ENCODE measurements around the gene SYNPO2.

The SYNPO2 gene

GRCh38 chr4:118935819-118936218 lies 47.2 kb downstream of the SYNPO2 start:
- DNase-seq = no peak

DNA sequence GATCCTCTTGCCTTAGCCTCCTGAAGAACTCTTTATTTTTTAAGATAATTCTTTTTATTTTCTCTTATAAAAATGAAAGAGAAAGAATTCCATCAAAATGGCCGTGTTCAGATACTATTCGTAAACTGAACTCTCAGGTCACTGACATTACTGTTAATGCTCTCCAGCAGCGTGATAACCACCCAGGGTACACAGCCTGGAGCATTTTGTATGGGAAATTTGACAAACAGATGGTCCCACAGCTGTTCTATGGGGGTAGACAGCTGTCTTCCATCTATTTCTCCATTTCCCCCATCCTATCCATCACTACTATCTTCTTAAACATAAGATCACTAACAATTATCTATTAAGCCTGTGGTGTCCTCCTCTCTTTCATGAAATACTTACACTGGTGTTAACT lies 47.8 kb downstream of the SYNPO2 start:
- no peak for DNase-seq

- DNase-seq = no peak
Measured at GRCh38 chr4:118939169-118939783, 50.6 kb downstream of the SYNPO2 start.

GRCh38 chr4:118941149-118941548 lies 52.5 kb downstream of the SYNPO2 start:
- DNase-seq = no peak

GRCh38 chr4:118941799-118942198 lies 53.1 kb downstream of the SYNPO2 start:
- DNase-seq = no peak

- no peak for DNase-seq
Measured at GRCh38 chr4:118942465-118942864, 53.8 kb downstream of the SYNPO2 start.

DNA sequence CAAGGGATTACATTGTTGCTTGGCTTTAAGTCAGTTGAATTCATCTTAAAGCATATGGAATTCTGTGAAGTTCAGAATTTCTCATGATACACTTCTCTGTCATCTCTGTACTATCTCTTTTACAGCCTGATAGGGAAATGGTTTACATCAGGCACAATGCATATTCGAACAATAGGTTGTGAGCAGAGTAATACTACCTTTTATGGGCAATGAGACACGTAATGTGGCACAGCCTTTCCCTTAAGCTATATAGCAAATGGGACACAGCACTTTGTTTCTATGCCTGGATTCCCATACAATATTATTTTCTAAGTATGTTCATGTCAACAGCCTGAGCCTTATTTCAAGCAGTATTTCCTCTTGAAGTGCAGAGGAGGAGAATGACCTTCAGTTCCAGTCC lies 58.4 kb downstream of the SYNPO2 start:
- no peak for DNase-seq

DNA sequence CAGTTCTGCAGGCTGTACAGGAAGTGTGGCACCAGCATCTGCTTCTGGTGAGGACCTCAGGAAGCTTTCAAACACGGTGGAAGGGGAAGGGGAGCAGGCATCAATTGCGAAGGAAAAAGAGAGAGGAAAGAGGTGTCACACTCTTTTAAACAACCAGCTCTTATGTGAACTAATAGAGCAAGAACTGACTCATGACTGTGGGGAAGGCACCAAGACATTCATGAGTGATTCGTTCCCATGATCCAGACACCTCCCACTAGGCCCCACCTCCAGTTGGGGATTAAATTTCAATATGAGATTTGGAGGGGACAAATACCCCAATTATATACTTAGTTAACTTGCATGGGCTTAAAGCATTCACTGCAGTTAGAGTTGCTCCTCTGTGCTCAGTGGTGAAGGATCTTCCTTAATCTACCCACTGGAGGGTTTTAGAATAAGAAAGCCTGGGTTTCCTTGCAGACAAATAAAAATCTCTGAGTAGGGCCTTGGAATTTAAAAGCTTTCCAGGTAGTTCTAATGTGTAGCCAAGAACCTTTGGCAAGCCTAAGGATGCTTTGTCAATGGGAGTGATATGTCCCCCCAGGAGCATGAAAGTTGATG lies 60.0 kb downstream of the SYNPO2 start:
- no peak for DNase-seq

- DNase-seq = no peak
Measured at GRCh38 chr4:118950224-118950623, 61.6 kb downstream of the SYNPO2 start.

- DNase-seq = no peak
Measured at GRCh38 chr4:118950929-118951570, 62.4 kb downstream of the SYNPO2 start.

- DNase-seq = no peak
Measured at GRCh38 chr4:118953276-118953675, 64.6 kb downstream of the SYNPO2 start.

GRCh38 chr4:118954246-118954645 lies 65.6 kb downstream of the SYNPO2 start:
- no peak for DNase-seq

- DNase-seq = no peak
Measured at GRCh38 chr4:118955515-118955914, 66.9 kb downstream of the SYNPO2 start.

GRCh38 chr4:118957722-118958445 lies 69.2 kb downstream of the SYNPO2 start:
- DNase-seq = no peak

- no peak for DNase-seq
Measured at GRCh38 chr4:118962540-118962939, 73.9 kb downstream of the SYNPO2 start.

- DNase-seq = no peak
Measured at GRCh38 chr4:118964891-118965411, 76.3 kb downstream of the SYNPO2 start.

DNA sequence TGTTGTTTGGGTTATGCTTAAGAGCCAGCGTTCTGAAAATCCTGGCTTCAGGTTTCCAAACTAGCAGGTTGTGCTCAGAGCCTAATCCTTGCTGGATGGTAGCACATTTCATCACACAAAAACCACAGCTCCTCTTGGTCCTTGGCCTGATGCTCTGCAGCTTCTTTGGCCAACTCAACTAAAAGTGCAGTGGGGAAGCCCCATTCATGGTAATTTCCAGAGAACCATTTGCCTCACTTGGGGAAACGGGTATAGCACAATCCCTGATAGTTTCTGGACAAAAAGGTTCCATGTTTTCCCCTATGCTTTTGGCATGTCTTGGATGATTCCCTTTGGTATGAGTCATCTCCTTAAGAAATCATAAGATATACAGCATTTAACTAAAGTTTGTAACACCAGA lies 78.7 kb downstream of the SYNPO2 start:
- no peak for DNase-seq

DNA sequence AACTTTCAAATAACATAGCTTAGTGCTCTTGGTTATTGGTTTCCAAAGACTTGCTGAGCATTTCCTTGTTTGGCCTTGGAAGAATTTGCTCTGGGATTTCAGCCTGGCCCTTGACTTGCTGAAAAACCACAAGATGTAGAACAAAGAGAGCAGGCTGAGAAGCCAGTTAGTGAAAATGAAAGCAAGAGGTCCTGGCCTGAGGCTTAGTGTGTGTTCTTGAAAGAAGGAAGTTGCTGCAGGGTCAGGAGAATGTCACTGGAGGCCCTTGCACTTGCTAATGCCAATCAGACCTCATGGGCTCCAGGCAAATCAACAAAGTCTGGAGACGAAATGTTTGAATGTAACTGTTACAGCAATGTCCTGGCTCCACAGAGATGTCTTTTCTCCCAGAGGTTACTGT lies 79.4 kb downstream of the SYNPO2 start:
- DNase-seq = no peak

GRCh38 chr4:118968813-118969212 lies 80.2 kb downstream of the SYNPO2 start:
- DNase-seq = no peak

GRCh38 chr4:118969359-118969758 lies 80.7 kb downstream of the SYNPO2 start:
- no peak for DNase-seq

- DNase-seq = no peak
Measured at GRCh38 chr4:118972167-118972566, 83.5 kb downstream of the SYNPO2 start.

GRCh38 chr4:118973295-118973694 lies 84.6 kb downstream of the SYNPO2 start:
- no peak for DNase-seq

DNA sequence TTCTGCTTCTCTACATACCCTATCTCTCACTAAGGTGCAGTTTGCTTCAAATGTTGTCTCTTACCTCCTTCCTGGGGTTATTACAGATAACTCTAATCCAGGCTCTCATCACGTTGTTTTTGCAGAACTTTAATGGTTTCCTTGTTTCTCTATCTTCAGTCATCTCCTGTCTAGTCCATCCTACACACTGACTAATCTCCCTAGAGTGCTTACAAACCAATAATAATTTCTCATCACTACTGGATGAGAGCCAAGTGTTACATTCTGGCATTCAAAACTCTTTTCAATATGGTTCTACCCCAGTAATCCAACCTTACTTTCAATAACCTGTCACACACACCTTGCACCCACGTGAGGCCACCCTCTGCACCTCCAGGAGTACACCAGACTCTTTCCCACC lies 86.1 kb downstream of the SYNPO2 start:
- no peak for DNase-seq

Measured in cerebellar nuclear complex (tissue), 1 donor.